GM18520 (cell line): ENCODE data around the gene MAD1L1.
"Not testable (repeated sequence)": the region's sequence is repeated elsewhere in the genome, so short reads cannot be mapped to it uniquely, and the experiment has no call there.

ENCODE experiments used
- ATAC-seq: cut with Tn5 transposase; IDR thresholded peaks from one replicate; pipeline ENCODE4 v1.9.1; 2021; ENCODE audit not compliant: unreplicated experiment

The MAD1L1 gene

GRCh38 chr7:1848911-1849311 is 383.8 kb downstream of the MAD1L1 start:
- ATAC-seq: no peak

GRCh38 chr7:1848013-1848640 is 384.6 kb downstream of the MAD1L1 start:
- no peak for ATAC-seq

- no peak for ATAC-seq
These were observed 385.3 kb downstream of the MAD1L1 start for GRCh38 chr7:1847260-1848001.

- no peak for ATAC-seq
These were observed 386.2 kb downstream of the MAD1L1 start for GRCh38 chr7:1846331-1847065.

- no peak for ATAC-seq
These were observed 387.0 kb downstream of the MAD1L1 start for GRCh38 chr7:1845536-1846311.

- ATAC-seq: no peak
These were observed 387.8 kb downstream of the MAD1L1 start for GRCh38 chr7:1844951-1845390.

- no peak for ATAC-seq
These were observed 388.3 kb downstream of the MAD1L1 start for GRCh38 chr7:1844336-1844950.

- no peak for ATAC-seq
These were observed 388.8 kb downstream of the MAD1L1 start for GRCh38 chr7:1843921-1844335.

- no peak for ATAC-seq
These were observed 389.4 kb downstream of the MAD1L1 start for GRCh38 chr7:1843271-1843861.

GRCh38 chr7:1842321-1843221 is 390.2 kb downstream of the MAD1L1 start:
- no peak for ATAC-seq

GRCh38 chr7:1841286-1842021 is 391.3 kb downstream of the MAD1L1 start:
- not testable (repeated sequence) for ATAC-seq

GRCh38 chr7:1840744-1841143 is 392.0 kb downstream of the MAD1L1 start:
- not testable (repeated sequence) for ATAC-seq

GRCh38 chr7:1839701-1840100 is 393.0 kb downstream of the MAD1L1 start:
- no peak for ATAC-seq

- not testable (repeated sequence) for ATAC-seq
These were observed 393.7 kb downstream of the MAD1L1 start for GRCh38 chr7:1838911-1839531.

GRCh38 chr7:1838544-1838872 is 394.2 kb downstream of the MAD1L1 start:
- not testable (repeated sequence) for ATAC-seq

GRCh38 chr7:1837696-1838543 is 394.8 kb downstream of the MAD1L1 start:
- ATAC-seq: not testable (repeated sequence)

- ATAC-seq: not testable (repeated sequence)
These were observed 400.7 kb downstream of the MAD1L1 start for GRCh38 chr7:1831933-1832535.
